Measurements from ENCODE around the gene CACNA1C. TPM values are rescaled to one million over a fixed set of nuclear protein-coding genes. Genes with fewer than 3 reads are reported as not detected.

Gene CACNA1C
- total RNA-seq, 2 donors from 2014 or later = 70.0 to 127 TPM

- Histone ChIP-seq H3K36me3 (peaks cover 36% of the 10 kb centered on the region), H3K4me3 (no peak overlapping the region), H3K9me3 (no peaks in the 10 kb centered on the region), H3K27me3 (replicated peaks; ENCODE audit: insufficient read depth) (no peaks in the 10 kb centered on the region), H3K27ac (no peak overlapping the region), H3K4me1 (ENCODE audit: control insufficient read depth in 1 of 2, low read depth in 2 of 2) (no peaks in the 10 kb centered on the region)
- DNase-seq (ENCODE audit: low spot score) (no peak), ATAC-seq (ENCODE audit: insufficient number of reproducible peaks, low FRiP score, low read depth) (no peak)
- TF ChIP-seq CTCF (IDR thresholded peaks at IDR 0.05) = no peak
Observed at GRCh38 chr12:2553388-2554126, 500.8 kb downstream of the CACNA1C start.

- Histone ChIP-seq H3K4me1 (ENCODE audit: control insufficient read depth in 1 of 2, low read depth in 2 of 2) (no peaks in the 10 kb centered on the region), H3K36me3 (peaks cover 35% of the 10 kb centered on the region), H3K27me3 (replicated peaks; ENCODE audit: insufficient read depth) (no peaks in the 10 kb centered on the region), H3K27ac (no peak overlapping the region), H3K4me3 (no peak overlapping the region), H3K9me3 (no peaks in the 10 kb centered on the region)
- no peak for DNase-seq (ENCODE audit: low spot score)
- no peak for ATAC-seq (ENCODE audit: insufficient number of reproducible peaks, low FRiP score, low read depth)
- no peak for TF ChIP-seq CTCF (IDR thresholded peaks at IDR 0.05)
Observed at GRCh38 chr12:2555487-2556082, 502.8 kb downstream of the CACNA1C start.

GRCh38 chr12:2557597-2557996 is 504.8 kb downstream of the CACNA1C start:
- no peak overlapping the region for H3K4me3 ChIP-seq
- peaks cover 35% of the 10 kb centered on the region for H3K36me3 ChIP-seq
- H3K9me3 ChIP-seq = no peaks in the 10 kb centered on the region
- H3K4me1 ChIP-seq (ENCODE audit: control insufficient read depth in 1 of 2, low read depth in 2 of 2) = no peaks in the 10 kb centered on the region
- no peaks in the 10 kb centered on the region for H3K27me3 ChIP-seq (replicated peaks; ENCODE audit: insufficient read depth)
- DNase-seq (ENCODE audit: low spot score) = no peak
- no peak overlapping the region for H3K27ac ChIP-seq
- no peak for ATAC-seq (ENCODE audit: insufficient number of reproducible peaks, low FRiP score, low read depth)
- TF ChIP-seq CTCF (IDR thresholded peaks at IDR 0.05) = no peak

- no peaks in the 10 kb centered on the region for H3K9me3 ChIP-seq
- DNase-seq (ENCODE audit: low spot score) = no peak
- H3K36me3 ChIP-seq = peaks cover 31% of the 10 kb centered on the region
Observed at GRCh38 chr12:2559931-2560330, 507.1 kb downstream of the CACNA1C start.

More at GRCh38 chr12:2559931-2560330, 507.1 kb downstream of the CACNA1C start:
- Histone ChIP-seq H3K27ac (no peak overlapping the region), H3K4me1 (ENCODE audit: control insufficient read depth in 1 of 2, low read depth in 2 of 2) (no peaks in the 10 kb centered on the region), H3K4me3 (no peak overlapping the region), H3K27me3 (replicated peaks; ENCODE audit: insufficient read depth) (no peaks in the 10 kb centered on the region)
- TF ChIP-seq CTCF (IDR thresholded peaks at IDR 0.05) = no peak
- no peak for ATAC-seq (ENCODE audit: insufficient number of reproducible peaks, low FRiP score, low read depth)

Measured in thoracic aorta (tissue), 2 donors.